GM23248 (cell line): Measurements from ENCODE around the gene AP2S1.

ENCODE experiments used
- EZH2 ChIP-seq: fragments of 200-600 bp; sonication (generic); IDR thresholded peaks from 2 replicates; pipeline ENCODE4 v1.6.1; 2018; ENCODE audit warnings: antibody characterized with exemption, mild to moderate bottlenecking; ENCODE audit not compliant: insufficient read depth, poor library complexity, severe bottlenecking
- EZH2phosphoT487 ChIP-seq: fragments of 200-600 bp; sonication (generic); IDR thresholded peaks from 2 replicates; pipeline ENCODE4 v1.6.1; 2018; ENCODE audit warnings: antibody characterized with exemption, moderate library complexity, mild to moderate bottlenecking, low read depth; ENCODE audit not compliant: insufficient read depth

DNA sequence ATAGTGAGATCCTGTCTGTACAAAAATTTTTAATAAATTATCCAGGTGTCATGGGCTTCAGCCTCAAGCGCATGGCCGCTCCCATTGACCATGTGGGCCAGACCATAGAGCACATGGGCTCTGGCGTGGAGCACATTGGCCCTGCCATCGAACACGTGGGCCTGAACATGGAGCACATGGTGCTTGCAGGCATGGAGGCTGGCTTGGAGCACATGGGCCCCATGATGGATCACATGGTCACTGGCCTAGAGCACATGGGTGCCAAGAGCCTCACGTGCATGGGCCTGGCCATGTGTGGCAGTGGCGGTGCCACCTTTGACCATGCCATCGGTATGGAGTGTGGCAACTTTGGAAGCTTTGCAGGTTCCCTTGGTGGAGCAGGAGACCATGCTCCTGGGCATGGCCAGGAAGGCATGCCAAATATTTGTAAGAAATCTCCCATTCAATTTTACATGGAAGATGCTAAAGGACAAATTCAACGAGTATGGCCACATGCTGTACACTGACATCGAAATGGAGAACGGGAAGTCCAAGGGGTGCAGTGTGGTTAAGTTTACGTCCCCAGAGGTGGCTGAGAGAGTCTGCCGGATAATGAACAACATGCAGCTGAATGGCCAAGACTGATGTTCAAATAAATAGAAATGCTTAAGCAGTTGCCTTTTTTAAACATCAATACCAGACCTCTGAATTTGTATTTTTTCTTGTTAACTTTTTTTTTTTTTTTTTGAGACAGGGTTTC lies 40.9 kb downstream of the AP2S1 start:
- no peak for TF ChIP-seq EZH2phosphoT487
- TF ChIP-seq EZH2 = no peak
